ENCODE data around the gene CNNM3.

CNNM3 gene

GRCh38 chr2:96819128-96819875, 3.2 kb downstream of the CNNM3 start:
- DNase-seq (ENCODE audit: low read depth), result no peak

GRCh38 chr2:96819876-96820511, 3.9 kb downstream of the CNNM3 start:
- DNase-seq (ENCODE audit: low read depth), result no peak

- DNase-seq (ENCODE audit: low read depth), result no peak
Measured at GRCh38 chr2:96821113-96821675, 5.1 kb downstream of the CNNM3 start.

GRCh38 chr2:96822786-96823185, 6.7 kb downstream of the CNNM3 start:
- no peak for DNase-seq (ENCODE audit: low read depth)

GRCh38 chr2:96823198-96823597, 7.1 kb downstream of the CNNM3 start:
- no peak for DNase-seq (ENCODE audit: low read depth)

- DNase-seq (ENCODE audit: low read depth), result no peak
Measured at GRCh38 chr2:96824079-96824870, 8.2 kb downstream of the CNNM3 start.

GRCh38 chr2:96825057-96825456, 9.0 kb downstream of the CNNM3 start:
- no peak for DNase-seq (ENCODE audit: low read depth)

GRCh38 chr2:96826546-96827278, 10.6 kb downstream of the CNNM3 start:
- no peak for DNase-seq (ENCODE audit: low read depth)

GRCh38 chr2:96828436-96828835, 12.4 kb downstream of the CNNM3 start:
- DNase-seq (ENCODE audit: low read depth), result no peak

- DNase-seq (ENCODE audit: low read depth), result no peak
Measured at GRCh38 chr2:96828874-96829273, 12.8 kb downstream of the CNNM3 start.

GRCh38 chr2:96830044-96830562, 14.0 kb downstream of the CNNM3 start:
- DNase-seq (ENCODE audit: low read depth), result no peak

- no peak for DNase-seq (ENCODE audit: low read depth)
Measured at GRCh38 chr2:96831679-96832078, 15.6 kb downstream of the CNNM3 start.

- no peak for DNase-seq (ENCODE audit: low read depth)
Measured at GRCh38 chr2:96832408-96832753, 16.3 kb downstream of the CNNM3 start.

GRCh38 chr2:96832754-96833507, 16.9 kb downstream of the CNNM3 start:
- no peak for DNase-seq (ENCODE audit: low read depth)

- DNase-seq (ENCODE audit: low read depth), result no peak
Measured at GRCh38 chr2:96835830-96836229, 19.8 kb downstream of the CNNM3 start.

GRCh38 chr2:96837575-96837974, 21.5 kb downstream of the CNNM3 start:
- DNase-seq (ENCODE audit: low read depth), result no peak

GRCh38 chr2:96838345-96839292, 22.6 kb downstream of the CNNM3 start:
- no peak for DNase-seq (ENCODE audit: low read depth)

GRCh38 chr2:96839293-96839874, 23.3 kb downstream of the CNNM3 start:
- peak; percentile 66 for DNase-seq (ENCODE audit: low read depth)

Data from stimulated activated CD4-positive, alpha-beta T cell treated with anti-CD3 and anti-CD28 coated beads, Interleukin-2, amount 100 ng/mL, for 4 hours (primary cell).